Measurements from ENCODE around the gene MLX.
"Not testable (repeated sequence)": the region's sequence is repeated elsewhere in the genome, so short reads cannot be mapped to it uniquely, and the experiment has no call there.

Gene MLX

GRCh38 chr17:42555122-42555622, 11.7 kb upstream of the MLX start:
- peak overlapping the region; percentile 80 for H3K4me3 ChIP-seq
- H3K27me3 ChIP-seq (ENCODE audit: low read depth), result no peaks in the 10 kb centered on the region
- no peaks in the 10 kb centered on the region for H3K9me3 ChIP-seq
- no peaks in the 10 kb centered on the region; the same call in 1 of the 2 replicates for H3K36me3 ChIP-seq (replicated peaks)
- DNase-seq (ENCODE audit: low spot score in 2 of 2), result no peak
- H3K4me1 ChIP-seq, result peaks cover 6% of the 10 kb centered on the region
- in situ Hi-C loops (cut with MboI; ENCODE audit: low sequenced_read_pairs), result no loop called here

GRCh38 chr17:42555961-42556617, 10.8 kb upstream of the MLX start:
- H3K4me3 ChIP-seq; H3K9me3 ChIP-seq; H3K27me3 ChIP-seq (ENCODE audit: low read depth); in situ Hi-C loops (cut with MboI; ENCODE audit: low sequenced_read_pairs); H3K36me3 ChIP-seq (replicated peaks); H3K4me1 ChIP-seq: not testable (repeated sequence)
- DNase-seq (ENCODE audit: low spot score in 2 of 2), result peak in 1 of 2 experiments; percentile 62

GRCh38 chr17:42559075-42559474, 7.8 kb upstream of the MLX start:
- H3K4me1 ChIP-seq, result peaks cover 16% of the 10 kb centered on the region
- no peak for DNase-seq (ENCODE audit: low spot score in 2 of 2)
- H3K9me3 ChIP-seq, result no peaks in the 10 kb centered on the region
- in situ Hi-C loops (cut with MboI; ENCODE audit: low sequenced_read_pairs), result no loop called here
- no peak overlapping the region for H3K4me3 ChIP-seq
- no peaks in the 10 kb centered on the region for H3K27me3 ChIP-seq (ENCODE audit: low read depth)
- H3K36me3 ChIP-seq (replicated peaks), result peaks cover 7% of the 10 kb centered on the region; the same call in 1 of the 2 replicates

GRCh38 chr17:42560246-42560645, 6.7 kb upstream of the MLX start:
- H3K9me3 ChIP-seq, result no peaks in the 10 kb centered on the region

GRCh38 chr17:42561897-42562387, 5.0 kb upstream of the MLX start, which contains the start of gene COASY:
TSS of gene COASY (plus strand) at chr17:42562148. CDS start at chr17:42562623, 475 bp downstream.
- Histone ChIP-seq H3K4me3 (peak within 1 kb of the TSS; percentile 94), H3K4me1 (peaks cover 18% of the 10 kb centered on the region), H3K36me3 (replicated peaks) (peaks cover 32% of the 10 kb centered on the region), H3K27me3 (ENCODE audit: low read depth) (no peaks in the 10 kb centered on the region), H3K9me3 (no peaks in the 10 kb centered on the region)
- peak; percentile 90 to 99 for DNase-seq (ENCODE audit: low spot score in 2 of 2)
- in situ Hi-C loops (cut with MboI; ENCODE audit: low sequenced_read_pairs), result no loop called here

More at GRCh38 chr17:42560246-42560645, 6.7 kb upstream of the MLX start:
- Histone ChIP-seq H3K4me1 (peaks cover 13% of the 10 kb centered on the region), H3K27me3 (ENCODE audit: low read depth) (no peaks in the 10 kb centered on the region), H3K4me3 (no peak overlapping the region), H3K36me3 (replicated peaks) (peaks cover 18% of the 10 kb centered on the region)
- in situ Hi-C loops (cut with MboI; ENCODE audit: low sequenced_read_pairs), result no loop called here
- DNase-seq (ENCODE audit: low spot score in 2 of 2), result no peak

GRCh38 chr17:42562388-42563142, 4.3 kb upstream of the MLX start:
- in situ Hi-C loops (cut with MboI; ENCODE audit: low sequenced_read_pairs), result no loop called here
- Histone ChIP-seq H3K36me3 (replicated peaks) (peaks cover 36% of the 10 kb centered on the region), H3K4me3 (peak overlapping the region; percentile 94), H3K4me1 (peaks cover 18% of the 10 kb centered on the region), H3K9me3 (no peaks in the 10 kb centered on the region), H3K27me3 (ENCODE audit: low read depth) (no peaks in the 10 kb centered on the region)
- no peak for DNase-seq (ENCODE audit: low spot score in 2 of 2)

- H3K4me1 ChIP-seq, result peaks cover 22% of the 10 kb centered on the region
- H3K36me3 ChIP-seq (replicated peaks), result peaks cover 38% of the 10 kb centered on the region
- H3K4me3 ChIP-seq, result peak overlapping the region; percentile 94
- no peak for DNase-seq (ENCODE audit: low spot score in 2 of 2)
- no peaks in the 10 kb centered on the region for H3K27me3 ChIP-seq (ENCODE audit: low read depth)
- in situ Hi-C loops (cut with MboI; ENCODE audit: low sequenced_read_pairs), result no loop called here
- no peaks in the 10 kb centered on the region for H3K9me3 ChIP-seq
Measured at GRCh38 chr17:42563143-42563509, 3.8 kb upstream of the MLX start.

- Histone ChIP-seq H3K9me3 (no peaks in the 10 kb centered on the region), H3K36me3 (replicated peaks) (peaks cover 40% of the 10 kb centered on the region), H3K4me3 (peak overlapping the region; percentile 94), H3K27me3 (ENCODE audit: low read depth) (no peaks in the 10 kb centered on the region), H3K4me1 (peaks cover 22% of the 10 kb centered on the region)
- DNase-seq (ENCODE audit: low spot score in 2 of 2), result no peak
- in situ Hi-C loops (cut with MboI; ENCODE audit: low sequenced_read_pairs), result no loop called here
Measured at GRCh38 chr17:42563543-42563942, 3.4 kb upstream of the MLX start.

GRCh38 chr17:42563950-42564349, 3.0 kb upstream of the MLX start:
- Histone ChIP-seq H3K36me3 (replicated peaks) (peaks cover 45% of the 10 kb centered on the region), H3K4me3 (no peak overlapping the region; the same call in 1 of the 2 replicates)

GRCh38 chr17:42564815-42565522, 1.9 kb upstream of the MLX start:
- Histone ChIP-seq H3K27me3 (ENCODE audit: low read depth) (no peaks in the 10 kb centered on the region), H3K9me3 (no peaks in the 10 kb centered on the region), H3K4me3 (no peak overlapping the region), H3K4me1 (peaks cover 22% of the 10 kb centered on the region), H3K36me3 (replicated peaks) (peaks cover 55% of the 10 kb centered on the region)
- in situ Hi-C loops (cut with MboI; ENCODE audit: low sequenced_read_pairs), result no loop called here
- no peak for DNase-seq (ENCODE audit: low spot score in 2 of 2)

More at GRCh38 chr17:42563950-42564349, 3.0 kb upstream of the MLX start:
- no peaks in the 10 kb centered on the region for H3K27me3 ChIP-seq (ENCODE audit: low read depth)
- no peaks in the 10 kb centered on the region for H3K9me3 ChIP-seq
- no peak for DNase-seq (ENCODE audit: low spot score in 2 of 2)
- in situ Hi-C loops (cut with MboI; ENCODE audit: low sequenced_read_pairs), result no loop called here
- H3K4me1 ChIP-seq, result peaks cover 22% of the 10 kb centered on the region

- H3K36me3 ChIP-seq (replicated peaks), result peaks cover 62% of the 10 kb centered on the region
- no peaks in the 10 kb centered on the region for H3K27me3 ChIP-seq (ENCODE audit: low read depth)
- no peaks in the 10 kb centered on the region for H3K9me3 ChIP-seq
- H3K4me3 ChIP-seq, result no peak overlapping the region
- H3K4me1 ChIP-seq, result peaks cover 22% of the 10 kb centered on the region
- no peak for DNase-seq (ENCODE audit: low spot score in 2 of 2)
- in situ Hi-C loops (cut with MboI; ENCODE audit: low sequenced_read_pairs), result no loop called here
Measured at GRCh38 chr17:42565523-42566214, 1.2 kb upstream of the MLX start.

- Histone ChIP-seq H3K27me3 (ENCODE audit: low read depth) (no peaks in the 10 kb centered on the region), H3K9me3 (no peaks in the 10 kb centered on the region), H3K36me3 (replicated peaks) (peaks cover 67% of the 10 kb centered on the region), H3K4me1 (peaks cover 21% of the 10 kb centered on the region), H3K4me3 (peak overlapping the region; percentile 96)
- in situ Hi-C loops (cut with MboI; ENCODE audit: low sequenced_read_pairs), result no loop called here
- no peak for DNase-seq (ENCODE audit: low spot score in 2 of 2)
Measured at GRCh38 chr17:42566215-42566882, 551 bp upstream of the MLX start.
